Lower leg skin (tissue), 4 donors: Measurements from ENCODE around the gene RAD51B. TPM values are rescaled to one million over a fixed set of nuclear protein-coding genes. Genes with fewer than 3 reads are reported as not detected.

ENCODE experiments used
- DNase-seq, 2 donors: peaks; one replicate each; pipeline ENCODE4 v3.0.0-alpha.2; 2019; ENCODE audit warnings: low spot score in 2 of 2
- H3K4me3 ChIP-seq: fragments of 200-600 bp; sonication (generic); 2 replicates; pipeline ENCODE4 v1.5.1; 2017; ENCODE audit warnings: mild to moderate bottlenecking, low read depth; ENCODE audit not compliant: poor library complexity, severe bottlenecking
- CTCF ChIP-seq, 3 donors: fragments of 450-650 bp; IDR thresholded peaks; one replicate each; pipeline ENCODE4 v1.5.1; 2016; ENCODE audit warnings: antibody characterized with exemption in 3 of 3, mild to moderate bottlenecking in 3 of 3, moderate library complexity in 2 of 3
- POLR2A ChIP-seq, 2 donors: fragments of 450-650 bp; IDR thresholded peaks; one replicate each; pipeline ENCODE4 v1.6.1; 2016 to 2017; ENCODE audit warnings: antibody characterized with exemption in 2 of 2, mild to moderate bottlenecking in 1 of 2, moderate library complexity in 1 of 2
- WGBS, 2 donors: methylation state at CpG; one replicate each; pipeline ENCODE4 v1.1.5; 2018; 5-methylcytosine and 5-hydroxymethylcytosine counted together
- intact Hi-C: fragments of 100-400 bp; cut with DNase I; formaldehyde crosslinking; loops from one replicate; pipeline ENCODE4 v1.15.0; 2023; ENCODE audit warnings: low total_unique reads
- total RNA-seq, 4 donors: library from RNA; depleted of rRNA; stranded (reverse); fragments of >200 nt; gene quantifications; one replicate each; pipeline ENCODE4 v1.1.0, GENCODE V29; 2016

RAD51B gene
- total RNA-seq, 4 donors from 2014 or later = 6.1 to 27.2 (median 13.6) TPM

GRCh38 chr14:68627868-68628604 is 808.5 kb downstream of the RAD51B start:
- DNase-seq = peak in 1 of 2 donors; percentile 83
- intact Hi-C loops = no loop called here
- WGBS, 2 donors = 47 to 55% methylated on average over 37 of the region's 37 CpGs
- H3K4me3 ChIP-seq = no peak overlapping the region
- TF ChIP-seq CTCF (IDR thresholded peaks at IDR 0.05) (no peak), POLR2A (IDR thresholded peaks at IDR 0.05) (no peak)

GRCh38 chr14:68628605-68629310 is 809.2 kb downstream of the RAD51B start:
- DNase-seq = peak; percentile 53 to 84
- H3K4me3 ChIP-seq = no peak overlapping the region
- 53 to 69% methylated on average over 29 to 30 of the region's 30 CpGs for WGBS, 2 donors
- TF ChIP-seq POLR2A (IDR thresholded peaks at IDR 0.05) = no peak
- intact Hi-C loops = no loop called here

GRCh38 chr14:68630081-68630571 is 810.5 kb downstream of the RAD51B start:
- H3K4me3 ChIP-seq = no peak overlapping the region
- peak; percentile 11 to 82 for DNase-seq
- 83 to 91% methylated on average over 8 of the region's 8 CpGs for WGBS, 2 donors
- intact Hi-C loops = no loop called here
- no peak for TF ChIP-seq POLR2A (IDR thresholded peaks at IDR 0.05)
- TF ChIP-seq CTCF (IDR thresholded peaks at IDR 0.05) = no peak

- 82 to 87% methylated on average over 11 of the region's 11 CpGs for WGBS, 2 donors
- no peak overlapping the region for H3K4me3 ChIP-seq
- intact Hi-C loops = no loop called here
- no peak for TF ChIP-seq CTCF (IDR thresholded peaks at IDR 0.05)
- TF ChIP-seq POLR2A (IDR thresholded peaks at IDR 0.05) = no peak
- DNase-seq = peak; percentile 11 to 74
These were observed 811.2 kb downstream of the RAD51B start for GRCh38 chr14:68630611-68631393.

DNA sequence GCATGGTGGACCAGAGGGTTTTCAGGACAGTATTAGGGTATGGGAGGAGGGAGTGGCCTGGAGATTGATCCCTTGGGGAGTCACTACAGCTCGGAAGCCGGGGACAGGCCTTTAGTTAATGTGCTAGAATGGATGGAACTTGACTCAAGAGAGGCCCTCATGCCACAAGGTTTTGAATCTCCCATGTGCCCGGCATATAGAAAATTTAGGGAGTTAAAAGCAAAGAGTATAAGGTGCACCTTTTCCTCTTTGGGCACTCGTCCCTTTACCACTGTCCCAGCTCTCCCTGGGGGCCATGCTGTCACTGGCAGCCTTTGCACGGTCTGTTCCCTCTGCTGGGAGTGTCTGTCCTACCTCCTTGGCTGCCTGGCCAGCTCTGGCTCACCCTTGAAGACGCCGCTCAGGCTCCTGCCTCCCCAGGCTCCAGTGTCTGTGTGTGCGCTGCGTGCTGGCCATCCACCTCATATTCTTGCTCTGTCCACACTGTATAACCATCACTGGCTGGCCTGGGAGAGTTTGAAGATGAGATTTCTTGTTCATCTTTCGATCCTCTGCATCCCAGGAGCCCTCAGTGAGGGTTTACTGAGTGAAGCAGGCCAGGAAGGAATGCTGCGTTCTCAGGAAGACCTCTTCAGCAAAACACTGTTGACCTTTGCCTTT is 811.9 kb downstream of the RAD51B start:
- 79 to 82% methylated on average over 11 of the region's 11 CpGs for WGBS, 2 donors
- TF ChIP-seq CTCF (IDR thresholded peaks at IDR 0.05) (no peak), POLR2A (IDR thresholded peaks at IDR 0.05) (no peak)
- intact Hi-C loops = no loop called here
- peak; percentile 19 to 84 for DNase-seq
- H3K4me3 ChIP-seq = no peak overlapping the region
